Measurements from ENCODE around the gene COX20. TPM values are rescaled to one million over a fixed set of nuclear protein-coding genes. Genes with fewer than 3 reads are reported as not detected.

The COX20 gene
- total and polyA plus RNA-seq, 10 of the 15 experiments (the other 5 are each of a cell fraction or from before 2014, with no cell fraction given): 22.8 to 112 (median 52.7) TPM

GRCh38 chr1:244860914-244861610, 25.6 kb downstream of the COX20 start:
- no TSS peak for BruUV-seq (replicated peaks)
- no peaks in the 10 kb centered on the region for H3K9me3 ChIP-seq (replicated peaks; ENCODE audit: control insufficient read depth, insufficient read depth, low read length)
- ChIA-PET CTCF (interaction anchor here (1.2 to 11.1 kb wide), 7 partner anchors 10 to 181 kb away, joined by 6 to 98 read pairs (median 11); partner anchors contain the start of gene COX20), SMC1A (ENCODE audit: uncharacterized antibody, unreplicated experiment) (interaction anchor here (0.6 to 18.4 kb wide), 21 partner anchors 8 to 256 kb away, joined by 3 to 360 read pairs (median 4); partner anchors contain the start of gene COX20), POLR2A (interaction anchor here (0.6 to 21.2 kb wide), 12 partner anchors 10 to 269 kb away, joined by 3 to 350 read pairs (median 4); partner anchors contain the start of genes COX20 and DESI2), RAD21 (ENCODE audit: unreplicated experiment) (interaction anchor here (0.7 to 4.2 kb wide), 11 partner anchors 10 to 181 kb away, joined by 3 to 44 read pairs (median 6); partner anchors contain the start of gene COX20)
- intact Hi-C loops (cut with micrococcal nuclease; ENCODE audit: unreplicated experiment): no loop called here
- in situ Hi-C loops (cut with MboI): loop anchor here (5.0 kb wide), 1 partner anchor 106 kb away; a partner anchor contains a TSS
- H3K4me3 ChIP-seq: peak overlapping the region; percentile 100
- H3K27me3 ChIP-seq (replicated peaks in 1 of 2; ENCODE audit: control insufficient read depth in 2 of 2, insufficient read depth in 2 of 2, low read length in 1 of 2): no peaks in the 10 kb centered on the region
- H4K20me1 ChIP-seq (ENCODE audit: control insufficient read depth, insufficient read depth): peaks cover 14% of the 10 kb centered on the region
- peak overlapping the region; percentile 82 for H3K4me2 ChIP-seq (ENCODE audit: control insufficient read depth, insufficient read depth)
- H3K36me3 ChIP-seq (ENCODE audit: control insufficient read depth in 2 of 2, insufficient read depth in 2 of 2, low read length in 1 of 2): peaks cover 8 to 48% of the 10 kb centered on the region in 2 experiments
- FAIRE-seq: no peak
- no peak for ATAC-seq
- peaks cover 3% of the 10 kb centered on the region; the same call in 1 of the 2 replicates for H3K4me1 ChIP-seq (ENCODE audit: control insufficient read depth, insufficient read depth, low read length)
- H3K79me2 ChIP-seq (ENCODE audit: control insufficient read depth, insufficient read depth, low read length): peaks cover 87% of the 10 kb centered on the region
- peak overlapping the region; percentile 100 for H3K9ac ChIP-seq (ENCODE audit: control insufficient read depth, insufficient read depth, low read length)
- H2AFZ ChIP-seq (ENCODE audit: control insufficient read depth, low read depth, low read length): no peak overlapping the region
- no peak for DNase-seq (ENCODE audit: low read depth, low spot score)
- H3K27ac ChIP-seq (ENCODE audit: control insufficient read depth, insufficient read depth): no peak overlapping the region
- TF ChIP-seq STAT1 (conservative IDR thresholded peaks at IDR 0.05) (no peak), POLR2AphosphoS5 (IDR thresholded peaks at IDR 0.05; ENCODE audit: low read length) (0 out of 2 replicates have a peak, but pooled peaks have one; percentile 49)
- 3% methylated on average over 2 of the region's 2 CpGs for WGBS (ENCODE audit: insufficient coverage, insufficient replicate concordance, low lambda C conversion rate, missing lambda C conversion rate)

DNA sequence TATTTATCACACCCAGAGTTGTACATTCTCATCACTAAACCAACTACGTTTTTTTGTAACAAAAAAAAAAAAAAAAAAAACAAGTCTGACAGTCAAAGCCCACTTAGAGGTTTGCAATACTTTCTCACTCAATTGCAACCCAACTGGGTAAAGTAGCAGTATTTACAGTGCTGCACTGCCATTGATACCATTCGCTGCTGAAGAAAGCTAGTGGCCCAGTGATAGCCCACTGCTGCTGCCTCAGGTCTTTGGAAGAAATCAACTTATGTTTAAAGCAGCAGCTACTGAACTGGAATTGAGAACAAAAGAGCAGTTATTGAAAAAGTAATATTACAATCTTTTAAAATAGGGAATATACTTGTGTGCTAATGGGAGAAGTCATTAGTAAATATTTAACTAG, 26.2 kb downstream of the COX20 start:
- FAIRE-seq (no peak), DNase-seq (ENCODE audit: low read depth, low spot score) (no peak), ATAC-seq (no peak)
- POLR2A ChIA-PET: interaction anchor here (0.6 to 21.2 kb wide), 13 partner anchors 11 to 268 kb away, joined by 3 to 350 read pairs (median 4); partner anchors contain the start of genes COX20 and DESI2
- H2AFZ ChIP-seq (ENCODE audit: control insufficient read depth, low read depth, low read length): no peak overlapping the region
- H3K27ac ChIP-seq (ENCODE audit: control insufficient read depth, insufficient read depth): no peak overlapping the region
- H3K36me3 ChIP-seq (ENCODE audit: control insufficient read depth in 2 of 2, insufficient read depth in 2 of 2, low read length in 1 of 2): peaks cover 8 to 43% of the 10 kb centered on the region in 2 experiments
- SMC1A ChIA-PET (ENCODE audit: uncharacterized antibody, unreplicated experiment): interaction anchor here (0.6 to 18.4 kb wide), 23 partner anchors 9 to 550 kb away, joined by 3 to 360 read pairs (median 4); partner anchors contain the start of gene COX20
- no peaks in the 10 kb centered on the region for H3K27me3 ChIP-seq (replicated peaks in 1 of 2; ENCODE audit: control insufficient read depth in 2 of 2, insufficient read depth in 2 of 2, low read length in 1 of 2)
- 2% methylated on average over 2 of the region's 2 CpGs for WGBS (ENCODE audit: insufficient coverage, insufficient replicate concordance, low lambda C conversion rate, missing lambda C conversion rate)
- intact Hi-C loops (cut with micrococcal nuclease; ENCODE audit: unreplicated experiment): loop anchor here (2.0 kb wide), 1 partner anchor 59 kb away; no protein-coding TSS in a partner anchor
- RAD21 ChIA-PET (ENCODE audit: unreplicated experiment): interaction anchor here (0.7 to 4.2 kb wide), 14 partner anchors 8 to 181 kb away, joined by 3 to 44 read pairs (median 4); partner anchors contain the start of gene COX20
- peaks cover 3% of the 10 kb centered on the region; the same call in 1 of the 2 replicates for H3K4me1 ChIP-seq (ENCODE audit: control insufficient read depth, insufficient read depth, low read length)
- in situ Hi-C loops (cut with MboI): loop anchor here (5.0 kb wide), 1 partner anchor 106 kb away; a partner anchor contains a TSS
- H3K79me2 ChIP-seq (ENCODE audit: control insufficient read depth, insufficient read depth, low read length): peaks cover 82% of the 10 kb centered on the region
- peak overlapping the region; percentile 100 for H3K9ac ChIP-seq (ENCODE audit: control insufficient read depth, insufficient read depth, low read length)
- H3K4me3 ChIP-seq: peak overlapping the region; percentile 100
- BruUV-seq (replicated peaks): TSS peak; percentile 47
- CTCF ChIA-PET: interaction anchor here (0.6 to 11.1 kb wide), 9 partner anchors 11 to 183 kb away, joined by 3 to 98 read pairs (median 8); partner anchors contain the start of gene COX20
- no peaks in the 10 kb centered on the region for H3K9me3 ChIP-seq (replicated peaks; ENCODE audit: control insufficient read depth, insufficient read depth, low read length)
- peak overlapping the region; percentile 82 for H3K4me2 ChIP-seq (ENCODE audit: control insufficient read depth, insufficient read depth)
- H4K20me1 ChIP-seq (ENCODE audit: control insufficient read depth, insufficient read depth): peaks cover 14% of the 10 kb centered on the region
- no peak for TF ChIP-seq ATF2 (IDR thresholded peaks at IDR 0.05; ENCODE audit: low read length)
- TF ChIP-seq, protein P1, sequence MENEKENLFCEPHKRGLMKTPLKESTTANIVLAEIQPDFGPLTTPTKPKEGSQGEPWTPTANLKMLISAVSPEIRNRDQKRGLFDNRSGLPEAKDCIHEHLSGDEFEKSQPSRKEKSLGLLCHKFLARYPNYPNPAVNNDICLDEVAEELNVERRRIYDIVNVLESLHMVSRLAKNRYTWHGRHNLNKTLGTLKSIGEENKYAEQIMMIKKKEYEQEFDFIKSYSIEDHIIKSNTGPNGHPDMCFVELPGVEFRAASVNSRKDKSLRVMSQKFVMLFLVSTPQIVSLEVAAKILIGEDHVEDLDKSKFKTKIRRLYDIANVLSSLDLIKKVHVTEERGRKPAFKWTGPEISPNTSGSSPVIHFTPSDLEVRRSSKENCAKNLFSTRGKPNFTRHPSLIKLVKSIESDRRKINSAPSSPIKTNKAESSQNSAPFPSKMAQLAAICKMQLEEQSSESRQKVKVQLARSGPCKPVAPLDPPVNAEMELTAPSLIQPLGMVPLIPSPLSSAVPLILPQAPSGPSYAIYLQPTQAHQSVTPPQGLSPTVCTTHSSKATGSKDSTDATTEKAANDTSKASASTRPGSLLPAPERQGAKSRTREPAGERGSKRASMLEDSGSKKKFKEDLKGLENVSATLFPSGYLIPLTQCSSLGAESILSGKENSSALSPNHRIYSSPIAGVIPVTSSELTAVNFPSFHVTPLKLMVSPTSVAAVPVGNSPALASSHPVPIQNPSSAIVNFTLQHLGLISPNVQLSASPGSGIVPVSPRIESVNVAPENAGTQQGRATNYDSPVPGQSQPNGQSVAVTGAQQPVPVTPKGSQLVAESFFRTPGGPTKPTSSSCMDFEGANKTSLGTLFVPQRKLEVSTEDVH (IDR thresholded peaks at IDR 0.05; ENCODE audit: low read depth, partially characterized antibody): no peak
